BE2C (cell line): ENCODE results near the gene POU2AF1.

Source experiments
- DNase-seq: peaks from one replicate; pipeline ENCODE4 v3.0.0-alpha.2; 2020
- H3K27me3 ChIP-seq: fragments of 250-450 bp; sonication (Bioruptor Pico); 2 replicates; pipeline ENCODE4 v1.5.1; 2020; ENCODE audit warnings: mild to moderate bottlenecking
- H3K36me3 ChIP-seq: fragments of 250-450 bp; sonication (Bioruptor Pico); 2 replicates; pipeline ENCODE4 v1.5.1; 2020; ENCODE audit warnings: mild to moderate bottlenecking
- H3K4me1 ChIP-seq: fragments of 250-450 bp; sonication (Bioruptor Pico); 2 replicates; pipeline ENCODE4 v1.5.1; 2020
- H3K4me3 ChIP-seq: 2 replicates; pipeline ENCODE4 v1.5.1; 2011; ENCODE audit warnings: low read depth, low read length
- H3K9me3 ChIP-seq: fragments of 250-450 bp; sonication (Bioruptor Pico); 2 replicates; pipeline ENCODE4 v1.5.1; 2020
- TF ChIP-seq, protein P1 (sequence below): IDR thresholded peaks from 2 replicates; pipeline ENCODE4 v1.5.1; 2012; ENCODE audit warnings: mild to moderate bottlenecking, low read depth, low read length

POU2AF1 gene

DNA sequence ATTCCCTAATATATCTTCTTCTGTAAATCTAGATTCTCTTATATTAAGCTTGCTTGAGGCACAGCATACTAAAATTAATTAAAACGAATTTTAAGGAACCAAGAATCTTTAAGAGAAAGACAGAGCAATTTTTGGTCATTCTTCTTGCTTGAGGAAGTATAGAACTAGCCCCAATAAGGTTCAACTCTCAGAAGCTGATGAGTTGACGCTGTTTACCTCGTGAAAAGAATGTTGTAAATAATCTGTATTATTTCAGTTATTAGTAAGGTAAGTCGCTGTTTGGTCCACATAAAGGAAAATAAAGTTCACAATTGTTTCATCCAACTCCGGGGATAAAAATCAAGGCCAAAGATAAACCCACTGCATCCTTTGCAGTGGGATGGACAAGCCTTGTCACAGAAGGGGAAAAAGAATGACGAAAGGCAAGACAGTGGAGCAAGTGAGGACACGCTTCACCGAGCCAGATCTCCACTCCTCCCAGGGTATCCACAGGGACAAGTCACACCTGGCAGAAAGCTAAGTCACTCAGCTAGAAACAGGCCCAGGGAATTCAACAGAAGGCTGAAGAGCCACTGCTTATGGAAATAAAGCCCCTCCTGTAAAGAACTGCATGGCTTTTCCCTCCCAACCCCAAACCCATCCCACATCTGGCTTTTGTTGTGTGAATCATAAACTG is 752 bp downstream of the POU2AF1 start:
- H3K36me3 ChIP-seq, result no peaks in the 10 kb centered on the region
- no peaks in the 10 kb centered on the region for H3K9me3 ChIP-seq
- H3K4me3 ChIP-seq, result no peak overlapping the region
- peaks cover 12% of the 10 kb centered on the region; the same call in 1 of the 2 replicates for H3K27me3 ChIP-seq
- DNase-seq, result no peak
- no peaks in the 10 kb centered on the region for H3K4me1 ChIP-seq
- TF ChIP-seq, protein P1, sequence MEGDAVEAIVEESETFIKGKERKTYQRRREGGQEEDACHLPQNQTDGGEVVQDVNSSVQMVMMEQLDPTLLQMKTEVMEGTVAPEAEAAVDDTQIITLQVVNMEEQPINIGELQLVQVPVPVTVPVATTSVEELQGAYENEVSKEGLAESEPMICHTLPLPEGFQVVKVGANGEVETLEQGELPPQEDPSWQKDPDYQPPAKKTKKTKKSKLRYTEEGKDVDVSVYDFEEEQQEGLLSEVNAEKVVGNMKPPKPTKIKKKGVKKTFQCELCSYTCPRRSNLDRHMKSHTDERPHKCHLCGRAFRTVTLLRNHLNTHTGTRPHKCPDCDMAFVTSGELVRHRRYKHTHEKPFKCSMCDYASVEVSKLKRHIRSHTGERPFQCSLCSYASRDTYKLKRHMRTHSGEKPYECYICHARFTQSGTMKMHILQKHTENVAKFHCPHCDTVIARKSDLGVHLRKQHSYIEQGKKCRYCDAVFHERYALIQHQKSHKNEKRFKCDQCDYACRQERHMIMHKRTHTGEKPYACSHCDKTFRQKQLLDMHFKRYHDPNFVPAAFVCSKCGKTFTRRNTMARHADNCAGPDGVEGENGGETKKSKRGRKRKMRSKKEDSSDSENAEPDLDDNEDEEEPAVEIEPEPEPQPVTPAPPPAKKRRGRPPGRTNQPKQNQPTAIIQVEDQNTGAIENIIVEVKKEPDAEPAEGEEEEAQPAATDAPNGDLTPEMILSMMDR, result no peak

DNA sequence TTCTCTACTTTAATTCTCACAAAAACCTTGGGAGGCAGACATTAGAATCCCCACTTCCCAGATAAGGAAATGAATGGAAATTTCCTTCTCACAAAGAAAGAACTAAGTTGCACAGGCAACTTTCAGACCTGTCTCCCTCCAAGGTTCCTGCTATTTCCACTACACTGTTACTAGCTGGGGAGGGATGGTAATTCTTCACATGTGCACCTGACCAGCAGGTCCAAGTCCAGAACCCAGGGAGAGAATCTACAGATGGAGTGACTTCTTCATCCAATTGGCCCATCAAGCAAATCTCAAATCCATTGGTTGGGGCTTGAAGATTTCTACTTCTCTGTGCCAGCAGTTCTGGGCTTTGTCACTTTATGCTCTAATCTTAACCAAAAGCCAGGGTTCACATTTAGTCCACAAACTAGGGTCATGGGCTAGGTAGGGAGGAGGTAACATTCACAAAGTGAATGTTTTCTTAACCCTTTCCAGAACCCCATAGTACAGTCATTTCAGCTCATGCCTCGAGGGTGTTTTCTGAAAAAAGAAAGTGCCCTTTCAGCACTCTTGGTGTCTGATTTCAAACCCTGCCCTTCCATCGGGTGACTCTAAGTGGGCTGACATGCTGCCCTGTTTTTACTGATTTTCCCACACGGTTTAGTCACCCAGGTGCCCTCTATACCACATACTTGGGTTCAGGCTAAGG is 2.7 kb downstream of the POU2AF1 start:
- no peak overlapping the region for H3K4me3 ChIP-seq
- no peaks in the 10 kb centered on the region for H3K36me3 ChIP-seq
- no peak for DNase-seq
- H3K4me1 ChIP-seq, result no peaks in the 10 kb centered on the region
- peaks cover 12% of the 10 kb centered on the region; the same call in 1 of the 2 replicates for H3K27me3 ChIP-seq
- no peaks in the 10 kb centered on the region for H3K9me3 ChIP-seq
- TF ChIP-seq, protein P1, result no peak

DNA sequence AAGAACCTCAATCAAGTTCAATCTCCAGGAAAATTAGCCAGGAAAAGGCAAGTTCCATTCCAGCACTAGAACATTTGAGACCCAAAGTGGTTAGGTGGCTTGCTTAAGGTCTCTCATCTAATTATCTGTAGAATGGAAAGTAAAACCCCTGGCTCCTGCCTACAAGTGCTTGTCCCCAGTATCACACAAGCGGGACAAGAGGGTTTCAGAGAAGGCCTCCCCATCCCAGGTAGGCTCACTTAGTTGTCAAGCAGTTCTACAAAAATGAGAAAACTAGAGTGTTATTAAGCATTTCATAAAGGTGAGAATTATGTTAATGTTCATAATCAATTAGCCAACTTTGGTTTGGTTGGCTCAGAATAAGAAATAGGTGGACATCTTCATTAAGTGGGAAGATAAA is 5.5 kb downstream of the POU2AF1 start:
- H3K4me1 ChIP-seq, result no peaks in the 10 kb centered on the region
- TF ChIP-seq, protein P1, result no peak

DNA sequence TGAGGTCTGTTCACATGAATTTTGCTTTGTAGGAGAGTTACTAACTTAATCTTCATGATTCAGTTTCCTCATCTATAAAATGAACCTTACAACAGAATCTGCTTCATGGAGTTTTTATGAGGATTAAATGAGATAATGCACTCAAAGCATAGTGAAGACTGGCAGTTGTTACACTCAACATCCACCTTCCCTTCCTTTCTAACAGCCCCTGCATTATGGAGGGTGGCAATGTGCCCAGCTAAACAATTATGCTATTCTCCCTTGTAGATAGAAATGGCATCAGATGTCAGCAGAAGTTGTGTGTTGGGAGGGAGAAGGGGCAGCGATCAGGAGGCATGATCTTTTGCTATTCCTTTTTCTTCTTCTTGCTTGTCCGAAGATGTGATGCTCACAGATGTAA is 6.5 kb downstream of the POU2AF1 start:
- Histone ChIP-seq H3K27me3 (peaks cover 5% of the 10 kb centered on the region; the same call in 1 of the 2 replicates), H3K36me3 (no peaks in the 10 kb centered on the region), H3K9me3 (no peaks in the 10 kb centered on the region), H3K4me1 (no peaks in the 10 kb centered on the region), H3K4me3 (no peak overlapping the region)
- TF ChIP-seq, protein P1, result no peak
- DNase-seq, result no peak

More for the DNA sequence above, 5.5 kb downstream of the POU2AF1 start:
- Histone ChIP-seq H3K4me3 (no peak overlapping the region), H3K27me3 (peaks cover 7% of the 10 kb centered on the region; the same call in 1 of the 2 replicates), H3K36me3 (no peaks in the 10 kb centered on the region), H3K9me3 (no peaks in the 10 kb centered on the region)
- DNase-seq, result no peak

DNA sequence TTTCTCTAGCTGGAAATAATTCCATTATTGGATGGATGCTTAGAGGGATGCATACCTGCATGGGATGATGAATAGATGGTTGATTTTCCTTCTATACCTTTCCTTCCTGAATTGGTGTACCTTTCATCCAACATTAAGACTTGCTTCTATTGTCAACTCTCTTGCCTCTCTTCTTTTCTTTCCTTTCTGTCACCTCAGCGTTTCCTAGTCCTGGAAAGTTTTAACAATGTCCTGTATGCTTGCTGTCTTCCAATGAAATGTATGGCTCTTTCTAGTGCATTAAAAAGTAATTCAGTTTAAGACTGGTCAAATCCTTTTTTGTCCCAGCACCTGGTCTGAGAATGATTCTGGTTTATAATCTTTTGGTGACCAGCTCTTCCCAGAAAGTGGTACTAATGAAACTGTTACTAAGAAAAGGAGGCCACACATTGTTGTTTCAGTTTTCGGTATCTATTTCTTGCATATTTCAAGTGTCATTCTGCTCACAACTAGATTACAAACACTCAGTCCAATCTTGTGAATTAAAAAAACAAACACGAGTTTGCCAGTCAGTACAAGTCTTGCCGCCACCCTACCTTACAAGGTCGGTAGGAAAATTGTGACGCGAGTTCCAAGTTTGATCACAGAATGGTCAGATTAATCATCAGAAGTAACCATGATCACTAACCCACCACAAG is 8.0 kb downstream of the POU2AF1 start:
- no peaks in the 10 kb centered on the region for H3K4me1 ChIP-seq
- H3K4me3 ChIP-seq, result no peak overlapping the region
- peaks cover 2% of the 10 kb centered on the region for H3K27me3 ChIP-seq

More for the DNA sequence above, 8.0 kb downstream of the POU2AF1 start:
- H3K9me3 ChIP-seq, result no peaks in the 10 kb centered on the region
- no peak for DNase-seq
- H3K36me3 ChIP-seq, result no peaks in the 10 kb centered on the region
- TF ChIP-seq, protein P1, result no peak
